CD4-positive, alpha-beta T cell treated with Interleukin-2 at 100 ng/mL for 4 hours (primary cell): ENCODE data around the gene ITPK1.

Experiments
- DNase-seq: peaks from one replicate; pipeline ENCODE4 v3.0.0-alpha.2; 2020; ENCODE audit warnings: low spot score

Gene ITPK1

DNA sequence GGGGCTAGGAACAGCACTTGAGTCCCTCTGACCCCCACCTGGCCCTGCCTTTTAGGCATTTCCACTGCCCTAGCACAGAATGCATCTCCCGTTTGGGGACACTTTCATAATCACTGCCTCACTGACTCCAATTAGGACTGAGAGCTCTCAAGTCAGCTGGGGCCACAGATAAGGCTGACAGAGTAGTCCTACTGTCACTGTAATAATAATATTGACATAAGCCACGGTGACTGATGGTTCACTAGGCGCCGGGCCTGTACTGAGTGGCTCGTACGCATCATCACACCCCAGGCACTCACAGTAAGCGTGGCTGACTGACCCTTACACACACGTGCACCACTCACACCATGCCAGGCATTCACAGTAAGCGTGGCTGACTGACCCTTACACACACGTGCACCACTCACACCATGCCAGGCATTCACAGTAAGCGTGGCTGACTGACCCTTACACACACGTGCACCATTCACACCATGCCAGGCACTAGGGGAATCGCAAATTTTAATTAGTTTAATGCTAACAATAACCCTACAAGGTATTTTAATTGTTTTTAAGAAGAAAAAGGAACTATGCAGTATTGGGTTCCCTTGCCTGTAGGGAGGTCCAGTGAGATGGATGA is 105.1 kb downstream of the ITPK1 start:
- no peak for DNase-seq

GRCh38 chr14:93010130-93010499 is 105.6 kb downstream of the ITPK1 start:
- DNase-seq = no peak

DNA sequence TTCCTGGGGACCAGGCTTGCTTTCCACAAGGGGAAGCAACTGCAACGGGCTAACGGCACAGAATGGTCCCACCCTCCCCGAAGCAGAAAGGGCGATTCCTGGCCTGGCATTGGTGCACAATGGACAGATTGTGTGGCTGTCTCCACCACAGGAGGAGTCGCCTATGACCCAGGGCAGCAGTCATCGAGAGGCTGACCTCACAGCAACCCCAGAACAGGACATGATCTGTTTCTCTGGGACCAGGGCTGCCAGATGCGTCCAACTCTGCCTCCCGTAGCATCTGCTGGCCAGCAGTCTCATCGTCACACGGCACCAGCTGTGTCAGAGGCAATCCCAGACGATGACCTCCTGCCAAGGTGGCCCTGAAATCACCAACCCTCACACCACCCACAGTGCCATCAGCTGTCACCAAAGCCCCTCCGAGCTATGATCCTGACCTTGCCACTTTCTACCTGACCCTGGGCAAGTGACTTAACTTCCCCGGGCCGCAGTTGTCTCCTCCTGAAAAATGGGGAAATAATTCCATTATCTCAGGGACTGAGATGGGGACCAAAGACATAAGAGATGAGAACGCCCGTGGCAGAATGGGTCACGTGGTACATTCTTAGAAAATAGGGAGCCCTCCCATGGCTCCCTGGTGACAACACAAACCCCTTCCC is 106.1 kb downstream of the ITPK1 start:
- DNase-seq = no peak

- no peak for DNase-seq
Observed at GRCh38 chr14:93008381-93008780, 107.3 kb downstream of the ITPK1 start.

- no peak for DNase-seq
Observed at GRCh38 chr14:93007225-93007997, 108.3 kb downstream of the ITPK1 start.

- DNase-seq = no peak
Observed at GRCh38 chr14:93006567-93007051, 109.1 kb downstream of the ITPK1 start.

DNA sequence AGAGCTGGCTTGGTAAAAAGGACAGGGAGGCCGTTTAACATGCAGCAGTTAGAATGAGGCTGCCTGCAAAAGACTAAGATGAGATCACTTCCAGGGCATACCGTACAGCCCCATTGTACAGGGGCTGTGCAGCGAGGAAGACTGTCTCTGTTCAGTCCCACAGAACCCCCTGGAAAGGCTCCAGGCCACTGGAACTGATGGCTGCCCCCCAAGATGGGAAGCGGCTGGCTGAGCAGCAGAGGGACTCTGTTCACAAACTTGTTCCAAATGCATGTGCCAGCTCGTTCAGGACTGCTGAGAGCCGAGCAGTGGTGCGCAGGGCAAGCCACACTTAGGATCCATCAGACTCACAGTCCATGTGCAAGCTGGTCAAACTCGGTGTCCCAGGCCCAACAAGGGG is 109.9 kb downstream of the ITPK1 start:
- DNase-seq = no peak

DNA sequence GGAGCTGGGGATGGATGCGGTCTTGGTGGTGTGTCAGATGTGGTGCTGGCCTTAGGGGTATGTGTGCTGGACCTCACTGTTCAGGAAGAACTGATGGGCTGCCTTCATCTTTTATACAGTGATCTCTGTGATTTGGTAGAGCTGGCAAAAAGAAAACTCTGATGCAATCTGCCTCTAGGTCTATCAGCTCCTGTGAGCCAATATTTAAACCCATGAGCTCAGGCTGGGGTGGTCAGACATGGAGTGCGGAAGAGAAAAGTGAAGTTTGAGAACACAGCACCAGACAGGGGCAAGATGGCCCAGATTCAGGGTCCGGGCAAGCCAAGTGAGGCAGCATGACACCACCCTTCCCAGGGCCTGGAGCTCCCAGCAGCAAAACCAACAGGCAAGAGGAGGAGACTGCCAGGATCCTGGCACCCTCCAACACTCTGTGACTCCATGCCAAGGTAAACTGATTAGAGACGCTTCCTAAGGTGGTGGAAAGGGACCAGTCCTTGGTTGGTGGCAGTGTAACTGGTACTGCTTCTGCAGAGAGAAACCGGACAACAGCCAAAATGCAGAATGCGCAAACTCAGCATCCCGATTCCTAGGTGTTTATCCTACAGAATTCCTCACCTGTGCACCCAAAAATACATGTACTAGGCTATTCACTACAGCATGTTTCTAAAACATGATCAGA is 110.5 kb downstream of the ITPK1 start:
- DNase-seq = no peak

GRCh38 chr14:93004699-93005082 is 111.0 kb downstream of the ITPK1 start:
- DNase-seq = no peak

- no peak for DNase-seq
Observed at GRCh38 chr14:93003945-93004698, 111.6 kb downstream of the ITPK1 start.

GRCh38 chr14:93002851-93003298 is 112.8 kb downstream of the ITPK1 start:
- no peak for DNase-seq

DNA sequence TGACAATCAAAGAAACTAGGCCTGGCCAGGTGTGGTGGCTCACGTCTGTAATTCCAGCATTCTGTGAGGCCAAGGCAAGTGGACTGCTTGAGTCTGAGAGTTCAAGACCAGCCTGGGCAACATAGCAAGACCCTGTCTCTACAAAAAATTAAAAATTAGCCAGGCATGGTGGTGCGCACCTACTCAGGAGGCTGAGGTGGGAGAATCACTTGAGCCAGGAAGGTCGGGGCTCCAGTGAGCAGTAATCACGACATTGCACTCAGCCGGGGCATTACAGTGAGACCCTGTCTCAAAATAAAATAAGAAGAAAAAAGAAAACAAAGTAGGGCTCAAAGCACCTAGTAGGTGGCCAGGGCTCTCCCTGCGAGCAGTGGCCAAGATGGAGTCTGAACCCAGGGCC is 113.7 kb downstream of the ITPK1 start:
- DNase-seq = no peak

DNA sequence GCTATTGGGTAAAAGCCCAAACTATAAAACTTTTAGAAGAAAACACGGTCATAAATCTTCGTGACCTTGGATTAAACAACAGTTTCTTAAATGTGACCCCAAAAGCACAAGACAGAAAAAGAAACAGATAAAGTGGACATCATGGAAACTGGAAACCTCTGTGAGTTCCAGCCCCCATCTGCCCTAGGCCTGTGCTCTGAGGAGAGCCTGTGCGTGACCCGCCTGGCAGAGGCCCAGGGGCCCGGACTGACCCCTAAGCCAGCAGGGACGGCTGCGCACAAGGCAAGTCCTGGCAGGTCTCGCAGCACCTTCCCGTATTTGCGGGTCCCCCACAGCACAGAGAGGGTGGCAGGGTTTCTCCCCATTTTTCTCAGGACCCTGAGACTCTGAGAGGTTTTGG is 116.8 kb downstream of the ITPK1 start:
- DNase-seq = no peak

DNA sequence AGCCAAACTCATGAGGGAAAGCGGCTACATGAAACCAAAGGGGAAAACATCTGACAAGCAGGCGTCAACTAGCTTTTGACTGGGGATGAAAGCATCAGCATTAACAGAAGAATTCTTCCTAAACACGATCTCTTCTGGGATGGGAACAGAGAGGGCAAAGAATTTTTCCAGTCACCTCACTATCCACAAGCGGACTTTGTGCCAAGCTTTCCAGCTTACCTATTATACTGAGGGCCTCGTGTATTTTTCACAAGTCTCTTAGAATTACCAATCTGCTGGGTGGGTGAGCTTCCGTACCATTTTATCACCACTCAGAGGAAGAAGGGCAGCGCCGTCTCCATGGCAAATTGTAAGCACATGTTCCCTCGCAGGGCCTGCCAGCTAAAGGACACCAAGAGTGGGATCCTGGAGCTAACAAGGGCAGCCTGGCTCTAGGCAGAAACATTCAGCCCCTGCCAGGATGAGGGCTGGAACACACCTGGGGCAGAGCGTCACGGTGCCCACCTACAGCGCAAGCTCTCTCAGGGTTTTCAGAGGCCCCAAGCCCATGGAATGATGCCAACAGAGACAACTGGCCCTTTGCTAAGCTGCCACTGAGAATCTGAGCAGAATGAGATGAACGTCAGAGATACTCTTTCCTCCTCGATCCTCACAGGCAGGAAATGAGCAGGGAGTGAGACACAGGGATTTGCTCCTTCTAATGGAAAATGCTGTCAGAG is 118.2 kb downstream of the ITPK1 start:
- no peak for DNase-seq

DNA sequence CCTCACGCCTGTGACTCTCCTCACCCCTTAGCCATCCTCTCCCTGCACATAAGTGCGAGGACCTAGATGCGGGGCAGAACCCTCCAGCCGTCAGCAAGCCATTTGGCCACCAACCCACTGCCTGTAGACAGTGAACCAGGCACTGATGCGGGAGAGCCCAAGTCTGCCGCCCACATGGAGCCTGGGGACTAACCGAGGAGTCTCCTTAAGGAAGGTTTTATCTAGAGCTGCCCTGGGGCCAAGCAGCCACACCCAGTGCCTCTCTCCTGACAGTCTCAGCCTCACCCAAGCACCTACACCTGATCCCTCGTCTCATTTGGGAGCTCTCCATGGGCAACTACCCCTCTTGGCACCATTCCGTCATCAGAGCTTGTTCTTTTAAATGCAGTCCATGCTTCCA is 120.1 kb downstream of the ITPK1 start:
- no peak for DNase-seq

DNA sequence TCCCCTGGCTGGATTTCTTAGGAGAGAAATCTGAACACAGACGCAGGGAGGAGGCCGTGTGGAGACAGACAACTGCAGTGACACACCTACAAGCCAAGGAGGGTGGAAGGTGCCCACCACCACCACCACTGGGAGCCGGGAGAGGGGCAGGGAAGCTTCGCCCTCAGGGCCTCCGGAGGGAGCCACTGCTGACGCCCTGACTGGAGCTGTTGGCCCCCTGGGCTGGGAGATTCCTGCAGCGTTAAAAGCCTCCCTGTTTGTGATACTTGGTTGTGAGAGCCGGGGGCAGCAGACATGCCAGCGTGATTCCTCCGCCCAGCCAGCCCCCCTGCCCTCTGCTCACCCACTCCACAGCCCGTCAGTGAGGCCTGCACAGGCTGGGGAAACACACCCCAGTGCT is 120.8 kb downstream of the ITPK1 start:
- no peak for DNase-seq

GRCh38 chr14:92994131-92994676 is 121.5 kb downstream of the ITPK1 start:
- no peak for DNase-seq

- no peak for DNase-seq
Observed at GRCh38 chr14:92993302-92993701, 122.4 kb downstream of the ITPK1 start.

GRCh38 chr14:92991536-92991935 is 124.2 kb downstream of the ITPK1 start:
- DNase-seq = no peak

DNA sequence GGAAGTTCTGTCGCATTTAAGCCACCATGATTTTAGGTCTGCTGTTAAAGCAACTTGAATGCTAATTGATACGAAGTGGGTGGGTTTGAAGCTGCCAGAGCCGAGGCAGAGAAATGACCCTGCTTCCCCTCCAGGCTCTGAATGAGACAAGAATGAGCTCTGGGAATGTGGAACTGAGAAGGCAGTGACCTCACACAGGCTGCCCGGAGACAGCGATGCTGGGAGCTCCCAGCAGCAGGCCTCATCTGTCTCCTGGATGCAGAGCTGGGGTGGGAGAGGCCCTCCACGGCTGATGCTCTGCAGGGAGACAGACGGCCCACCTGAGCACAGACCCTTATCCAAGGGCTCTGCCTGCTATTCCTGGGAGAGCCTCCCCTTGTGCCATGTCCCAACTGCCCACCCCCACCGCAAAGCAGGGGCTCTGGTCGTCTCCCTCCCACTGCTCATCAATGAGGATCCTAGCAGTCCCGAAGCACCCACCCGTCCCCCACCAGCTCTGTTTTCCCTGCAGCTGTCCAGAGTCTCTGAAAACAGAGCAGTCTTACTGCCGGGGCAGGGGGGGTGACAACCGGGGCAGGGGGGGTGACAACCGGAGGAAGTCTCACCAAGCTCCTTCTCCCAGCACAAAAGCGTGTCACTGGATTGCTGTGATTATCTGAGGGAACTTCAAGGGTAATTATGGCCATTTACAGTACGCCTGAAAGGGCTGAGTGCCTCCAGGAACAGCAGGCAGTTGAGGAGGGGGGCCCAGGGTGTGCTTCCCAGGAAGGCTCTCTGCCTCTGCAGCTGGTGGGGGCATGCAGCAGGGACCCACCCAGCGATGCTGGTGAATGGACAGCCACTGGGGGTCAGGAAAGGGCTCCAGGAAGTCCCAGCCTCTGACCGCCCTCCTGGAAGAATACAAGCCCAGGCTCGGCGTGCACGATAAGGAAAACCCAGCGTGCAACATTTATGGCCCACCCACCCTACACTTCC is 125.0 kb downstream of the ITPK1 start:
- DNase-seq = no peak
